Measurements from ENCODE around the gene ARIH2.

- TF ChIP-seq CTCF (IDR thresholded peaks at IDR 0.05) (no peak), POLR2A (IDR thresholded peaks at IDR 0.05; ENCODE audit: low read depth) (no peak)
These were observed 32.9 kb upstream of the ARIH2 start for GRCh38 chr3:48885753-48886152.

All from esophagus muscularis mucosa (tissue), 3 donors.